CD8-positive, alpha-beta memory T cell (primary cell): ENCODE results near the gene LYRM1. TPM values are rescaled to one million over a fixed set of nuclear protein-coding genes. Genes with fewer than 3 reads are reported as not detected.

ENCODE experiments used
- CTCF ChIA-PET: fragments of 350-600 bp; sonication (Branson Sonifier 250); formaldehyde crosslinking; loops from one replicate; lab custom pipeline; 2021; ENCODE audit warnings: antibody characterized with exemption; lab: Charles Lee
- POLR2A ChIA-PET: fragments of 350-600 bp; sonication (Branson Sonifier 250); formaldehyde crosslinking; loops from one replicate; lab custom pipeline; 2021; ENCODE audit warnings: antibody characterized with exemption; lab: Charles Lee
- DNase-seq, 5 donors: peaks; one replicate each; pipeline versions ENCODE4 v3.0.0 to v3.0.0-alpha.2; 2020 to 2022; ENCODE audit warnings: mixed read lengths in 1 of 5
- H3K27ac ChIP-seq: one replicate; pipeline ENCODE4 v1.7.0; 2013; ENCODE audit warnings: low read depth, mild to moderate bottlenecking, low read length, moderate library complexity
- H3K27me3 ChIP-seq: 2 replicates; pipeline ENCODE4 v1.7.0; 2013; ENCODE audit warnings: low read length, mild to moderate bottlenecking; ENCODE audit not compliant: insufficient read depth, poor library complexity, severe bottlenecking
- H3K36me3 ChIP-seq: 2 replicates; pipeline ENCODE4 v1.7.0; 2013; ENCODE audit warnings: mild to moderate bottlenecking, low read length, moderate library complexity; ENCODE audit not compliant: insufficient read depth
- H3K4me1 ChIP-seq: 2 replicates; pipeline ENCODE4 v1.7.0; 2013; ENCODE audit warnings: mild to moderate bottlenecking, low read length, moderate library complexity; ENCODE audit not compliant: insufficient read depth
- H3K4me3 ChIP-seq: 2 replicates; pipeline ENCODE4 v1.7.0; 2013; ENCODE audit warnings: mild to moderate bottlenecking, low read length
- H3K9me3 ChIP-seq: 2 replicates; pipeline ENCODE4 v1.7.0; 2013; ENCODE audit warnings: mild to moderate bottlenecking, low read length
- H3K27ac Mint-ChIP-seq, 8 donors: one replicate each; pipeline ENCODE4 v1.8.0; 2020 to 2021; ENCODE audit warnings: mixed read lengths in 8 of 8, mild to moderate bottlenecking in 6 of 8, inconsistent platforms in 3 of 8, moderate library complexity in 3 of 8
- H3K27me3 Mint-ChIP-seq, 2 donors: one replicate each; pipeline ENCODE4 v1.8.0; 2020 to 2021; ENCODE audit warnings: mixed read lengths in 2 of 2, mild to moderate bottlenecking in 1 of 2, moderate library complexity in 1 of 2
- H3K36me3 Mint-ChIP-seq, 3 donors: one replicate each; pipeline ENCODE4 v1.8.0; 2020 to 2021; ENCODE audit warnings: mixed read lengths in 3 of 3, inconsistent platforms in 1 of 3, mild to moderate bottlenecking in 1 of 3
- H3K4me1 Mint-ChIP-seq, 3 donors: one replicate each; pipeline ENCODE4 v1.8.0; 2020 to 2021; ENCODE audit warnings: mixed read lengths in 3 of 3, inconsistent platforms in 1 of 3, mild to moderate bottlenecking in 1 of 3
- H3K4me3 Mint-ChIP-seq, 7 donors: one replicate each; pipeline ENCODE4 v1.8.0; 2020 to 2021; ENCODE audit warnings: mixed read lengths in 7 of 7, mild to moderate bottlenecking in 6 of 7, moderate library complexity in 4 of 7, inconsistent platforms in 2 of 7
- H3K9me3 Mint-ChIP-seq, 5 donors: one replicate each; pipeline ENCODE4 v1.8.0; 2020 to 2022; ENCODE audit warnings: mixed read lengths in 5 of 5, mild to moderate bottlenecking in 3 of 5, moderate library complexity in 2 of 5, inconsistent platforms in 1 of 5
- polyA plus RNA-seq: library from polyadenylated mRNA; unstranded; fragments of 300-500 nt; fragmentation: Illumina TruSeq; gene quantifications from one replicate; pipeline ENCODE4 v1.2.3, GENCODE V29; 2021
- total RNA-seq, 2 experiments: library from RNA; stranded (reverse); gene quantifications; one replicate each; pipeline ENCODE4 v1.2.3, GENCODE V29; 2021

LYRM1 gene
- total and polyA plus RNA-seq, 3 experiments from 2014 or later: 33.9 to 39.9 (median 35.1) TPM

DNA sequence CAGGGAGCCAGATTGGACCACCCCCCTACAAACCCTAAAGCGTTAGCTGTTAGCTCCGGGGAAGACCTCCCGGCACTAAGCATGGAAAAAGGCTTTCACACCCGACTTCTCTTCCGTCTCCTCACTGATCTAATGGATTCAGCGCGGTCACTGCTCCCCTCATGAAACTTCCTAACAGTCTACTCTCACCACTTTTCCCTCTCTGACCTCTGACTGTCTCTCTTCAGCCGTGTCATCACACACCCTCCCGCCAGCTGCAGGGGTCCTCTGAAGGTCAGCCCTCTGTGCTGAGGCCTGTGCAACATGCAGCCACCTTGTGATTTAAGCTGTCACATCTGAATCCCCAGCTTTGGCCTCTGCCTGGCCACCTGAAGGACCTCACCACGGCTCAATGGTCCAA, 15.7 kb downstream of the LYRM1 start:
- no peak overlapping the region for H3K4me3 ChIP-seq
- Mint-ChIP-seq H3K4me1 (peaks cover 0 to 8% (median 5%) of the 10 kb centered on the region in 3 donors), H3K4me3 (no peak overlapping the region), H3K27me3 (no peaks in the 10 kb centered on the region), H3K36me3 (peaks cover 7 to 40% (median 12%) of the 10 kb centered on the region in 3 donors), H3K27ac (no peak overlapping the region), H3K9me3 (no peaks in the 10 kb centered on the region)
- ChIA-PET POLR2A (no interaction called here), CTCF (no interaction called here)
- peak overlapping the region; percentile 22 for H3K27ac ChIP-seq
- no peaks in the 10 kb centered on the region for H3K9me3 ChIP-seq
- H3K36me3 ChIP-seq: no peaks in the 10 kb centered on the region
- DNase-seq: no peak
- H3K4me1 ChIP-seq: no peaks in the 10 kb centered on the region
- no peaks in the 10 kb centered on the region for H3K27me3 ChIP-seq

DNA sequence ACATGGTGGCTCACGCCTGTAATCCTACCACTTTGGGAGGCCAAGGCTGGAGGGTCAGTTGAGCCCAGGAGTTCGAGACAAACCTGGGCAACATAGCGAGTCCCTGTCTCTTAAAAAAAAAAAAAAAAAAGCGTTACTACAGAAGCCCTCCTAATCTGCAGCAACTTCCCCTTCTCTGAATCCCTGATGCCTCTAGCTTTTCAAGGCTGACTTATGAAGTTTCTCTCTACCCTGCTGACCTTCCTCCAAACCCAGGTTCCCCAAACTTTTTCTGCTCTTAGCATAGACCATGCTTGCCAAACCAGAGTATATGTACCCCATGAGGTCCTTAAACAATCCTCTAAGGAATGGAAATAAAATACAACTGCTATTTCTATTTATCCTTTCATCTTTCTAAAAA, 16.4 kb downstream of the LYRM1 start:
- H3K27me3 ChIP-seq: no peaks in the 10 kb centered on the region
- no peak overlapping the region for H3K27ac ChIP-seq
- no peaks in the 10 kb centered on the region for H3K36me3 ChIP-seq
- Mint-ChIP-seq H3K4me1 (peaks cover 0 to 6% (median 5%) of the 10 kb centered on the region in 3 donors), H3K27me3 (no peaks in the 10 kb centered on the region), H3K4me3 (no peak overlapping the region), H3K36me3 (peaks cover 7 to 42% (median 12%) of the 10 kb centered on the region in 3 donors), H3K27ac (peak overlapping the region in 1 of 8 donors; percentile 45), H3K9me3 (no peaks in the 10 kb centered on the region)
- H3K9me3 ChIP-seq: no peaks in the 10 kb centered on the region
- POLR2A ChIA-PET: no interaction called here
- DNase-seq: no peak
- no peaks in the 10 kb centered on the region for H3K4me1 ChIP-seq
- no peak overlapping the region for H3K4me3 ChIP-seq
- CTCF ChIA-PET: no interaction called here

- H3K36me3 Mint-ChIP-seq: peaks cover 7 to 53% (median 17%) of the 10 kb centered on the region in 3 donors
- no peaks in the 10 kb centered on the region for H3K4me1 ChIP-seq
- no peak for DNase-seq
- H3K4me3 Mint-ChIP-seq: no peak overlapping the region
- peaks cover 0 to 6% (median 5%) of the 10 kb centered on the region in 3 donors for H3K4me1 Mint-ChIP-seq
- no peaks in the 10 kb centered on the region for H3K9me3 Mint-ChIP-seq
- no peaks in the 10 kb centered on the region for H3K27me3 ChIP-seq
- no peak overlapping the region for H3K27ac Mint-ChIP-seq
- no peaks in the 10 kb centered on the region for H3K9me3 ChIP-seq
- H3K4me3 ChIP-seq: no peak overlapping the region
- ChIA-PET POLR2A (no interaction called here), CTCF (no interaction called here)
- H3K27ac ChIP-seq: peak overlapping the region; percentile 20
- no peaks in the 10 kb centered on the region for H3K36me3 ChIP-seq
- H3K27me3 Mint-ChIP-seq: no peaks in the 10 kb centered on the region
These were observed 18.1 kb downstream of the LYRM1 start for GRCh38 chr16:20918486-20919239.

GRCh38 chr16:20920091-20920490, 19.5 kb downstream of the LYRM1 start:
- Mint-ChIP-seq H3K9me3 (no peaks in the 10 kb centered on the region), H3K27me3 (no peaks in the 10 kb centered on the region), H3K4me3 (no peak overlapping the region), H3K36me3 (peaks cover 7 to 66% (median 19%) of the 10 kb centered on the region in 3 donors), H3K4me1 (peaks cover 0 to 6% (median 5%) of the 10 kb centered on the region in 3 donors), H3K27ac (no peak overlapping the region)
- H3K36me3 ChIP-seq: peaks cover 4% of the 10 kb centered on the region
- H3K4me1 ChIP-seq: no peaks in the 10 kb centered on the region
- CTCF ChIA-PET: no interaction called here
- H3K27ac ChIP-seq: no peak overlapping the region
- POLR2A ChIA-PET: no interaction called here
- no peaks in the 10 kb centered on the region for H3K9me3 ChIP-seq
- no peaks in the 10 kb centered on the region for H3K27me3 ChIP-seq
- no peak for DNase-seq
- no peak overlapping the region for H3K4me3 ChIP-seq

DNA sequence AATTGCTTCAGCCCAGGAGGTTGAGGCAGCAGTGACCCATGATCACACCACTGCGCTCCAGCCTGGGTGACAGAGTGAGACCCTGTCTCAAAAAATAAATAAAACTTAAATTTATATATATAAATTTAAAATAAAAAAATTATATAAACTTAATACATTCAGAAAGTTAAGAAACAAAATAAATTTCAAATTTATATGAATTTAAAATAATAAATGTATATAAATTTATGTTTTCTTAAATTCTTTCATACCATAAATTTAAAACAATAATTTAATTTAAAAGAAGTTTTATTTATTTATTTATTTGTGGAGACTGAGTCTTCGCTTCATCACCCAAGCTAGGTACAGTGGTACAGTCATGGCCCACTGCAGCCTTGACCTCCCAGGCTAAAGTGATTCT, 20.2 kb downstream of the LYRM1 start:
- POLR2A ChIA-PET: no interaction called here
- Mint-ChIP-seq H3K4me3 (no peak overlapping the region), H3K9me3 (no peaks in the 10 kb centered on the region), H3K4me1 (peaks cover 0 to 6% (median 4%) of the 10 kb centered on the region in 3 donors), H3K36me3 (peaks cover 10 to 66% (median 22%) of the 10 kb centered on the region in 3 donors), H3K27me3 (no peaks in the 10 kb centered on the region), H3K27ac (no peak overlapping the region)
- Histone ChIP-seq H3K9me3 (no peaks in the 10 kb centered on the region), H3K27me3 (no peaks in the 10 kb centered on the region), H3K4me1 (no peaks in the 10 kb centered on the region), H3K27ac (no peak overlapping the region), H3K4me3 (no peak overlapping the region), H3K36me3 (peaks cover 4% of the 10 kb centered on the region)
- DNase-seq: no peak
- CTCF ChIA-PET: interaction anchor here (1.1 kb wide), 1 partner anchor 70 kb away, joined by 3 read pairs; no protein-coding TSS in a partner anchor

GRCh38 chr16:20923876-20924275, 23.3 kb downstream of the LYRM1 start:
- CTCF ChIA-PET: no interaction called here
- Mint-ChIP-seq H3K4me3 (no peak overlapping the region), H3K27ac (peak overlapping the region in 3 of 8 donors; percentile 1 to 32 (median 23)), H3K27me3 (no peaks in the 10 kb centered on the region), H3K4me1 (no peaks in the 10 kb centered on the region), H3K9me3 (no peaks in the 10 kb centered on the region), H3K36me3 (peaks cover 4 to 51% (median 16%) of the 10 kb centered on the region in 3 donors)
- Histone ChIP-seq H3K4me1 (no peaks in the 10 kb centered on the region), H3K27ac (no peak overlapping the region), H3K9me3 (no peaks in the 10 kb centered on the region), H3K4me3 (no peak overlapping the region), H3K27me3 (no peaks in the 10 kb centered on the region), H3K36me3 (peaks cover 4% of the 10 kb centered on the region)
- POLR2A ChIA-PET: no interaction called here
- DNase-seq: no peak

DNA sequence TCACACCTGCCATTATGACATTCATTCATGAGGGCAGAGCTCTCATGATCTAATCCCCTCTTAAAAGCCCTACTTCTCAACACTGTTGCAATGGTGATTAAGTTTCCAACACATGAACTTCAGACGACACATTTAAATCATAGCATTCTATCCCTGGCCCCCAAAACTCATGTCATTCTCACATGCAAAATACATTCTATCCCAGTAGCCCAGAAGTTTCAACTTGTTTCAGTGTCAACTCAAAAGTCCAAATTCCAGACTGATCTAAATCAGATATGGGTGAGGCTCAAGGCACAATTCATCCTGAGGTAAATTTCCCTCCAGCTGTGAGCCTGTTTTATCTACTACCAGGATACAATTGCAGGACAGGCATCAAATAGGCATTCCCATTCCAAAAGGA, 25.2 kb downstream of the LYRM1 start:
- H3K27ac Mint-ChIP-seq: peak overlapping the region in 1 of 8 donors; percentile 11
- CTCF ChIA-PET: interaction anchor here (1.2 kb wide), 1 partner anchor 12 kb away, joined by 3 read pairs; no protein-coding TSS in a partner anchor
- no peaks in the 10 kb centered on the region for H3K4me1 Mint-ChIP-seq

DNA sequence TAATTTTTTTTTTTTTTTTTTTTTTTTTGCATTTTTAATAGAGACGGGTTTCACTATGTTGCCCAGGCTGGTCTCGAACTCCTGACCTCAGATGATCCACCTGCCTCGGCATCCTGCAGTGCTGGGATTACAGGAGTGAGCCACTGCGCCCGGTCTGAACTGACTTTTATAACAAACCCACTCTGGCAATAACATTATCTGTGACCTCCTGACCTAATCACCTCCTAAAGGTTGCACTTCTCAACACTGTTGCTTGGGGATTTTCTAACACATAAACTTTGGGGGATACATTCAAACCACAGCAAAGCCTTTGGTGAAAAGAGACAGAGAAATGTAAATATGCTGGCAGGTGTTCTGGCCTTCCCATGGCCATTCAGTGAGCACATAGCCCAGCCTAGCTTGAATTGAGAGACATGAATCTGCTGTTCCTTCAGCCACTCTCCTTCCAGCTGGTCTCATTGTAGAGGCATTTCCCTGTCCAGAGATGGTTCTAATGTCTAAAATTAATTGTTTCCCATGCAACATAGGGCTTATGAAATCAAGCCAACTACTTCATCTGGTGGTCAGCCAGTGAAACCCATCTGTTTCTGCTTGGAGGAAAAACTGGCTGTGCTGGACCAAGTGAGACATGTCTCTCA, 28.3 kb downstream of the LYRM1 start:
- H3K4me3 Mint-ChIP-seq: no peak overlapping the region
- CTCF ChIA-PET: no interaction called here
- Histone ChIP-seq H3K4me3 (no peak overlapping the region), H3K36me3 (peaks cover 4% of the 10 kb centered on the region), H3K9me3 (no peaks in the 10 kb centered on the region), H3K27ac (no peak overlapping the region), H3K27me3 (no peaks in the 10 kb centered on the region), H3K4me1 (no peaks in the 10 kb centered on the region)
- H3K4me1 Mint-ChIP-seq: no peaks in the 10 kb centered on the region
- POLR2A ChIA-PET: no interaction called here
- no peaks in the 10 kb centered on the region for H3K9me3 Mint-ChIP-seq
- peak overlapping the region in 1 of 8 donors; percentile 32 for H3K27ac Mint-ChIP-seq
- H3K36me3 Mint-ChIP-seq: peaks cover 4 to 21% (median 11%) of the 10 kb centered on the region in 3 donors
- DNase-seq: no peak
- H3K27me3 Mint-ChIP-seq: no peaks in the 10 kb centered on the region

More for the DNA sequence above, 25.2 kb downstream of the LYRM1 start:
- Mint-ChIP-seq H3K27me3 (no peaks in the 10 kb centered on the region), H3K36me3 (peaks cover 4 to 36% (median 15%) of the 10 kb centered on the region in 3 donors), H3K4me3 (no peak overlapping the region), H3K9me3 (no peaks in the 10 kb centered on the region)
- POLR2A ChIA-PET: no interaction called here
- no peak overlapping the region for H3K27ac ChIP-seq
- peaks cover 4% of the 10 kb centered on the region for H3K36me3 ChIP-seq
- H3K4me1 ChIP-seq: no peaks in the 10 kb centered on the region
- H3K9me3 ChIP-seq: no peaks in the 10 kb centered on the region
- H3K27me3 ChIP-seq: no peaks in the 10 kb centered on the region
- no peak for DNase-seq
- H3K4me3 ChIP-seq: no peak overlapping the region
